RKO (cell line): Measurements from ENCODE around the gene PSMD10.

ENCODE experiments used
- DNase-seq: peaks from one replicate; pipeline ENCODE4 v3.0.0-alpha.2; 2016; ENCODE audit warnings: low spot score

The PSMD10 gene

GRCh38 chrX:108091264-108091877, at the start of gene PSMD10, which contains the start of gene ATG4A:
PSMD10 (minus strand) TSS chrX:108091542; CDS start chrX:108091520, 22 bp downstream.
ATG4A (plus strand) TSS chrX:108091778; CDS start chrX:108091827, 49 bp downstream.
- DNase-seq = peak; percentile 93

GRCh38 chrX:108138814-108139702, 47.7 kb upstream of the PSMD10 start:
- peak; percentile 0 for DNase-seq

- DNase-seq = no peak
Measured at GRCh38 chrX:108134724-108135123, 43.4 kb upstream of the PSMD10 start.

- DNase-seq = no peak
Measured at GRCh38 chrX:108132876-108133275, 41.5 kb upstream of the PSMD10 start.

- DNase-seq = no peak
Measured at GRCh38 chrX:108132034-108132433, 40.7 kb upstream of the PSMD10 start.

- no peak for DNase-seq
Measured at GRCh38 chrX:108131471-108131870, 40.1 kb upstream of the PSMD10 start.

GRCh38 chrX:108130889-108131288, 39.5 kb upstream of the PSMD10 start:
- no peak for DNase-seq

- no peak for DNase-seq
Measured at GRCh38 chrX:108127152-108127551, 35.8 kb upstream of the PSMD10 start.

- DNase-seq = no peak
Measured at GRCh38 chrX:108126661-108127060, 35.3 kb upstream of the PSMD10 start.

GRCh38 chrX:108123591-108124366, 32.4 kb upstream of the PSMD10 start:
- no peak for DNase-seq

- no peak for DNase-seq
Measured at GRCh38 chrX:108122748-108123147, 31.4 kb upstream of the PSMD10 start.

GRCh38 chrX:108121291-108121690, 29.9 kb upstream of the PSMD10 start:
- no peak for DNase-seq

- no peak for DNase-seq
Measured at GRCh38 chrX:108117988-108118387, 26.6 kb upstream of the PSMD10 start.

GRCh38 chrX:108114541-108114940, 23.2 kb upstream of the PSMD10 start:
- DNase-seq = no peak

- DNase-seq = no peak
Measured at GRCh38 chrX:108105473-108105872, 14.1 kb upstream of the PSMD10 start.

- peak; percentile 8 for DNase-seq
Measured at GRCh38 chrX:108097380-108097779, 6.0 kb upstream of the PSMD10 start.

- DNase-seq = peak; percentile 52
Measured at GRCh38 chrX:108091878-108092291, 543 bp upstream of the PSMD10 start.

- peak; percentile 53 for DNase-seq
Measured at GRCh38 chrX:108090491-108091263, 665 bp downstream of the PSMD10 start.

- no peak for DNase-seq
Measured at GRCh38 chrX:108088511-108088910, 2.8 kb downstream of the PSMD10 start.

- no peak for DNase-seq
Measured at GRCh38 chrX:108087792-108088191, 3.5 kb downstream of the PSMD10 start.

GRCh38 chrX:108081110-108081509, 10.2 kb downstream of the PSMD10 start:
- DNase-seq = no peak

- no peak for DNase-seq
Measured at GRCh38 chrX:108072746-108073145, 18.6 kb downstream of the PSMD10 start.
